ENCODE results near the gene SORCS1. TPM values are rescaled to one million over a fixed set of nuclear protein-coding genes. Genes with fewer than 3 reads are reported as not detected.

SORCS1 gene
- total and polyA plus RNA-seq, 2 experiments from 2014 or later, result 2.9 to 8.9 TPM

- no peak overlapping the region for H3K4me3 Mint-ChIP-seq
- no peak overlapping the region for H3K4me2 ChIP-seq
- no peaks in the 10 kb centered on the region for H3K79me2 ChIP-seq (replicated peaks; ENCODE audit: insufficient read depth)
- H3K4me3 ChIP-seq, result no peak overlapping the region
- peaks cover 16% of the 10 kb centered on the region; the same call in 1 of the 2 replicates for H3K4me1 ChIP-seq (ENCODE audit: insufficient read depth)
- H3K36me3 ChIP-seq (ENCODE audit: insufficient read depth), result no peaks in the 10 kb centered on the region
- no peaks in the 10 kb centered on the region for H3K9me2 ChIP-seq (ENCODE audit: insufficient read depth)
- H3K36me3 Mint-ChIP-seq (ENCODE audit: low read depth), result no peaks in the 10 kb centered on the region
- H3K9me3 Mint-ChIP-seq, result no peaks in the 10 kb centered on the region
- H4K20me1 ChIP-seq (replicated peaks; ENCODE audit: insufficient read depth), result no peaks in the 10 kb centered on the region
- H3K4me1 Mint-ChIP-seq, result peaks cover 19% of the 10 kb centered on the region
- H3K27ac Mint-ChIP-seq, result no peak overlapping the region
- TF ChIP-seq CTCF (conservative IDR thresholded peaks at IDR 0.05; ENCODE audit: low read depth in 2 of 2) (no peak), CREB1 (CRISPR knock-in tag; IDR thresholded peaks at IDR 0.05; ENCODE audit: low read depth) (no peak), STAT1 (IDR thresholded peaks at IDR 0.05; ENCODE audit: unreplicated experiment) (no peak), JUNB (IDR thresholded peaks at IDR 0.05; ENCODE audit: unreplicated experiment) (no peak), ZNF462 (CRISPR knock-in tag; IDR thresholded peaks at IDR 0.05) (no peak), NANOG (IDR thresholded peaks at IDR 0.05; ENCODE audit: borderline replicate concordance) (no peak), POLR2AphosphoS5 (IDR thresholded peaks at IDR 0.05; ENCODE audit: low read depth) (no peak), ZNF114 (CRISPR knock-in tag; IDR thresholded peaks at IDR 0.05) (no peak), EZH2phosphoT487 (IDR thresholded peaks at IDR 0.05; ENCODE audit: unreplicated experiment) (no peak), EZH2 (IDR thresholded peaks at IDR 0.05; ENCODE audit: low read depth, unreplicated experiment) (no peak), ZNF331 (CRISPR knock-in tag; IDR thresholded peaks at IDR 0.05; ENCODE audit: low read depth) (no peak)
- TF ChIP-seq, protein P1, sequence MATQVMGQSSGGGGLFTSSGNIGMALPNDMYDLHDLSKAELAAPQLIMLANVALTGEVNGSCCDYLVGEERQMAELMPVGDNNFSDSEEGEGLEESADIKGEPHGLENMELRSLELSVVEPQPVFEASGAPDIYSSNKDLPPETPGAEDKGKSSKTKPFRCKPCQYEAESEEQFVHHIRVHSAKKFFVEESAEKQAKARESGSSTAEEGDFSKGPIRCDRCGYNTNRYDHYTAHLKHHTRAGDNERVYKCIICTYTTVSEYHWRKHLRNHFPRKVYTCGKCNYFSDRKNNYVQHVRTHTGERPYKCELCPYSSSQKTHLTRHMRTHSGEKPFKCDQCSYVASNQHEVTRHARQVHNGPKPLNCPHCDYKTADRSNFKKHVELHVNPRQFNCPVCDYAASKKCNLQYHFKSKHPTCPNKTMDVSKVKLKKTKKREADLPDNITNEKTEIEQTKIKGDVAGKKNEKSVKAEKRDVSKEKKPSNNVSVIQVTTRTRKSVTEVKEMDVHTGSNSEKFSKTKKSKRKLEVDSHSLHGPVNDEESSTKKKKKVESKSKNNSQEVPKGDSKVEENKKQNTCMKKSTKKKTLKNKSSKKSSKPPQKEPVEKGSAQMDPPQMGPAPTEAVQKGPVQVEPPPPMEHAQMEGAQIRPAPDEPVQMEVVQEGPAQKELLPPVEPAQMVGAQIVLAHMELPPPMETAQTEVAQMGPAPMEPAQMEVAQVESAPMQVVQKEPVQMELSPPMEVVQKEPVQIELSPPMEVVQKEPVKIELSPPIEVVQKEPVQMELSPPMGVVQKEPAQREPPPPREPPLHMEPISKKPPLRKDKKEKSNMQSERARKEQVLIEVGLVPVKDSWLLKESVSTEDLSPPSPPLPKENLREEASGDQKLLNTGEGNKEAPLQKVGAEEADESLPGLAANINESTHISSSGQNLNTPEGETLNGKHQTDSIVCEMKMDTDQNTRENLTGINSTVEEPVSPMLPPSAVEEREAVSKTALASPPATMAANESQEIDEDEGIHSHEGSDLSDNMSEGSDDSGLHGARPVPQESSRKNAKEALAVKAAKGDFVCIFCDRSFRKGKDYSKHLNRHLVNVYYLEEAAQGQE (IDR thresholded peaks at IDR 0.05; ENCODE audit: unreplicated experiment), result no peak
- TF ChIP-seq, protein P2, sequence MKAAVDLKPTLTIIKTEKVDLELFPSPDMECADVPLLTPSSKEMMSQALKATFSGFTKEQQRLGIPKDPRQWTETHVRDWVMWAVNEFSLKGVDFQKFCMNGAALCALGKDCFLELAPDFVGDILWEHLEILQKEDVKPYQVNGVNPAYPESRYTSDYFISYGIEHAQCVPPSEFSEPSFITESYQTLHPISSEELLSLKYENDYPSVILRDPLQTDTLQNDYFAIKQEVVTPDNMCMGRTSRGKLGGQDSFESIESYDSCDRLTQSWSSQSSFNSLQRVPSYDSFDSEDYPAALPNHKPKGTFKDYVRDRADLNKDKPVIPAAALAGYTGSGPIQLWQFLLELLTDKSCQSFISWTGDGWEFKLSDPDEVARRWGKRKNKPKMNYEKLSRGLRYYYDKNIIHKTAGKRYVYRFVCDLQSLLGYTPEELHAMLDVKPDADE (IDR thresholded peaks at IDR 0.05), result no peak
- H3F3A ChIP-seq (replicated peaks; ENCODE audit: low read depth), result no peaks in the 10 kb centered on the region
- no peak overlapping the region for H2AFZ ChIP-seq
- DNase-seq (ENCODE audit: low spot score) (no peak), ATAC-seq (no peak)
- no peaks in the 10 kb centered on the region for H3K27me3 Mint-ChIP-seq (ENCODE audit: insufficient read depth, low read depth, poor library complexity)
- H3K27ac ChIP-seq (ENCODE audit: low read depth), result no peak overlapping the region
- H3K27me3 ChIP-seq (ENCODE audit: insufficient read depth), result no peaks in the 10 kb centered on the region
These were observed 182.2 kb downstream of the SORCS1 start for GRCh38 chr10:106982268-106982667.

All from GM23338 (cell line).